ENCODE data around the gene WDR33. TPM values are rescaled to one million over a fixed set of nuclear protein-coding genes. Genes with fewer than 3 reads are reported as not detected.

WDR33 gene
- total and polyA plus RNA-seq, 2 of the 13 experiments (the other 11 are each of a cell fraction or from before 2014, with no cell fraction given) = 54.9 to 78.2 TPM

DNA sequence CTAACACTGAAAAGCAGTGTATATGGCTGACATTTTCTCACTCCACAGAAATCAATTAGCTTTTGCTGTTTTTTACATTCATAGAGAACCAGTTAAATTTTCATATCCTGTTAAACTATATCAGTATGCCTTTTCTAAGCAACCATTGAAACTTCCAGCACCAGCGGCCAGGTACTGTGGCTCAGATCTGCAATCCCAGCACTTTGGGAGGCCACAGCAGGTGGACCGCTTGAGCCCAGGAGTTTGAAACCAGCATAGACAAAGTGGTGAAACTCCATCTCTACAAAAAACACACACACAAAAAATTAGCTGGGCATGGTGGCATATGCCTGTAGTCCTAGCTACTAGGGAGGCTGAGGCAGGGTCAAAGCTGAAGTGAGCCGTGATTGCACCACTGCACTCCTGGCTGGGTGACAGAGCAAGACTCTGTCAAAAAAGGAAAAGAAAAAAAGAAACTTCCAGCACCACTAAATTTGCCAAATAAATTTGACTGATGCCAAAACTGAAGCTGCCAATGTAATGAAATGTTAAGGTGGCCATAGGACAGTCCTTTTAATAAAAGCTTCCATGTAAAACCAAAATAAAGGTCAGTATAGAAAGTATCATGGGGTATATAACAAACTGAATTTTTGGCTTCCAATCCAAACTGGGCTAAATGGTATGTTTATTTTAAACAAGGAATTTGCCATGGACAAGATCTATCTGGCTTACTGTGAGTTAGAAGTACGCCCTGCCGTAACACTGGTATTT lies 106.2 kb downstream of the WDR33 start:
- TF ChIP-seq MLLT10 (CRISPR knock-in tag; IDR thresholded peaks at IDR 0.05) (no peak), SALL1 (CRISPR knock-in tag; IDR thresholded peaks at IDR 0.05) (no peak), ZFP36L1 (CRISPR knock-in tag; IDR thresholded peaks at IDR 0.05) (no peak), POLR2AphosphoS2 (IDR thresholded peaks at IDR 0.05; ENCODE audit: low read depth, low read length) (no peak), RBM22 (optimal IDR thresholded peaks at IDR 0.05; ENCODE audit: low read length) (peak; percentile 8), POLR2A (IDR thresholded peaks at IDR 0.05; ENCODE audit: insufficient read depth in 1 of 2, low read depth in 2 of 2, low read length in 2 of 2) (0 out of 4 replicates have a peak, but pooled peaks of 1 of the 2 experiments have one; percentile 12), POLR2AphosphoS5 (IDR thresholded peaks at IDR 0.05; ENCODE audit: low read depth, low read length) (0 out of 2 replicates have a peak, but pooled peaks have one; percentile 4)
- TF ChIP-seq, protein P1, sequence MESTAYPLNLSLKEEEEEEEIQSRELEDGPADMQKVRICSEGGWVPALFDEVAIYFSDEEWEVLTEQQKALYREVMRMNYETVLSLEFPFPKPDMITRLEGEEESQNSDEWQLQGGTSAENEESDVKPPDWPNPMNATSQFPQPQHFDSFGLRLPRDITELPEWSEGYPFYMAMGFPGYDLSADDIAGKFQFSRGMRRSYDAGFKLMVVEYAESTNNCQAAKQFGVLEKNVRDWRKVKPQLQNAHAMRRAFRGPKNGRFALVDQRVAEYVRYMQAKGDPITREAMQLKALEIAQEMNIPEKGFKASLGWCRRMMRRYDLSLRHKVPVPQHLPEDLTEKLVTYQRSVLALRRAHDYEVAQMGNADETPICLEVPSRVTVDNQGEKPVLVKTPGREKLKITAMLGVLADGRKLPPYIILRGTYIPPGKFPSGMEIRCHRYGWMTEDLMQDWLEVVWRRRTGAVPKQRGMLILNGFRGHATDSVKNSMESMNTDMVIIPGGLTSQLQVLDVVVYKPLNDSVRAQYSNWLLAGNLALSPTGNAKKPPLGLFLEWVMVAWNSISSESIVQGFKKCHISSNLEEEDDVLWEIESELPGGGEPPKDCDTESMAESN (CRISPR knock-in tag; conservative IDR thresholded peaks at IDR 0.05) = no peak
- H2AFZ ChIP-seq (ENCODE audit: low read length) = no peak overlapping the region
- WGBS (ENCODE audit: low lambda C conversion rate) = 93% methylated on average over 5 of the region's 5 CpGs
- no peak overlapping the region for H3K4me2 ChIP-seq (ENCODE audit: low read depth, low read length)
- no peak overlapping the region for H3K4me3 ChIP-seq (replicated peaks in 1 of 3; ENCODE audit: insufficient read depth in 1 of 3, low read depth in 2 of 3, low read length in 3 of 3)
- ATAC-seq = no peak
- peaks cover 25% of the 10 kb centered on the region for H3K4me1 ChIP-seq (ENCODE audit: insufficient read depth, low read length)
- in situ Hi-C loops (cut with HindIII; ENCODE audit: extremely low pct_ligation_motif_present, low pct_unique_long_range_greater_than_20kb) = no loop called here
- H3K9me3 ChIP-seq (ENCODE audit: low read length) = no peaks in the 10 kb centered on the region
- peaks cover 14% of the 10 kb centered on the region for H3K79me2 ChIP-seq (ENCODE audit: insufficient read depth, low read length)
- no peak overlapping the region for H3K27ac ChIP-seq (ENCODE audit: extremely low read length, insufficient read depth, low read length)
- BruUV-seq (replicated peaks) = no TSS peak
- H3K9ac ChIP-seq (ENCODE audit: insufficient read depth, low read depth, low read length) = no peak overlapping the region
- H3K36me3 ChIP-seq (replicated peaks in 1 of 2; ENCODE audit: control insufficient read depth in 1 of 2, insufficient read depth in 2 of 2, low read length in 2 of 2) = peaks cover 23 to 32% of the 10 kb centered on the region in 2 experiments
- ChIA-PET POLR2A (no interaction called here), CTCF (ENCODE audit: low intra/inter-chr PET ratio, low total read pairs) (no interaction called here)
- H3K27me3 ChIP-seq (ENCODE audit: control insufficient read depth in 1 of 2, insufficient read depth in 2 of 2, low read length in 2 of 2) = no peaks in the 10 kb centered on the region
- no peak for DNase-seq (ENCODE audit: low spot score)
- FAIRE-seq = no peak
- intact Hi-C loops (cut with micrococcal nuclease; ENCODE audit: unreplicated experiment) = no loop called here
- H4K20me1 ChIP-seq (ENCODE audit: insufficient read depth, low read length) = 0 out of 2 replicates have a peak, but pooled peaks cover 2% of the 10 kb centered on the region
